H1 (cell line): ENCODE measurements around the gene TMEM151B. TPM values are rescaled to one million over a fixed set of nuclear protein-coding genes. Genes with fewer than 3 reads are reported as not detected.

Experiments used
- BACH1 ChIP-seq: IDR thresholded peaks from 2 replicates; pipeline ENCODE4 v1.6.1; 2012; ENCODE audit warnings: low read length, improper control_type of control experiment
- BRCA1 ChIP-seq: IDR thresholded peaks from 2 replicates; pipeline ENCODE4 v1.6.1; 2012; ENCODE audit warnings: low read depth, low read length, improper control_type of control experiment
- CBX8 ChIP-seq: fragments of 300-800, 300-1000 bp; sonication (generic); IDR thresholded peaks from 2 replicates; pipeline ENCODE4 v1.7.1; 2016; ENCODE audit warnings: low read depth, low read length, borderline replicate concordance
- JUN ChIP-seq: IDR thresholded peaks from 2 replicates; pipeline ENCODE4 v1.6.1; 2011; ENCODE audit warnings: low read depth, mild to moderate bottlenecking, improper control_type of control experiment, low read length
- RAD21 ChIP-seq, 2 experiments: IDR thresholded peaks in 1 of 2; conservative IDR thresholded peaks in 1 of 2; 2 replicates each; pipeline ENCODE4 v1.6.1; 2011; ENCODE audit warnings: low read depth in 2 of 2, low read length in 2 of 2, improper control_type of control experiment in 1 of 2, inconsistent platforms in 1 of 2, mild to moderate bottlenecking in 1 of 2, moderate library complexity in 1 of 2
- RBBP5 ChIP-seq: IDR thresholded peaks from 2 replicates; pipeline ENCODE4 v1.7.1; 2012; ENCODE audit warnings: low read depth, mild to moderate bottlenecking, inconsistent platforms, low read length, moderate library complexity, borderline replicate concordance
- RNF2 ChIP-seq: fragments of 200-900, 300-1000 bp; sonication (generic); IDR thresholded peaks from 2 replicates; pipeline ENCODE4 v1.7.1; 2016; ENCODE audit warnings: borderline replicate concordance, low read depth, mild to moderate bottlenecking, antibody characterized with exemption, low read length; ENCODE audit not compliant: poor library complexity, severe bottlenecking; ENCODE audit errors: missing control alignments
- SAP30 ChIP-seq: fragments of 300-600 bp; sonication (generic); IDR thresholded peaks from 2 replicates; pipeline ENCODE4 v1.7.1; 2012; ENCODE audit warnings: low read length, moderate library complexity, mild to moderate bottlenecking, inconsistent platforms; ENCODE audit not compliant: insufficient read depth, insufficient replicate concordance
- SP4 ChIP-seq: IDR thresholded peaks from 2 replicates; pipeline ENCODE4 v1.6.1; 2012; ENCODE audit warnings: low read length, inconsistent platforms
- TAF7 ChIP-seq: optimal IDR thresholded peaks from 2 replicates; pipeline ENCODE3; 2011; ENCODE audit warnings: low read depth, mild to moderate bottlenecking, inconsistent platforms, low read length, moderate library complexity, borderline replicate concordance
- TBP ChIP-seq: IDR thresholded peaks from 2 replicates; pipeline ENCODE4 v1.6.1; 2011; ENCODE audit warnings: low read depth, low read length, improper control_type of control experiment
- polyA plus RNA-seq, 7 experiments: library from polyadenylated mRNA; depleted of rRNA in 3 of 7; stranded (reverse) in 5 of 7; unstranded in 2 of 7; fragments of >200 nt in 5 of 7; fragments of 200-250 nt in 2 of 7; gene quantifications; 1 replicate in 5 of 7; 2 replicates in 1 of 7; 4 replicates in 1 of 7; pipeline versions ENCODE4 v1.2.1 to v1.2.3, GENCODE V29; 2011 to 2013; ENCODE audit warnings: missing spikeins in 2 of 7, mixed read lengths in 2 of 7
- total RNA-seq: library from RNA; stranded (reverse); fragmentation: NEBNext Ultra II Directional; extraction: Animal tissue kit (Norgen Biotek cat#: 25700); gene quantifications from 2 replicates; pipeline ENCODE4 v1.2.1, GENCODE V29; 2021

TMEM151B gene
- total and polyA plus RNA-seq, 2 of the 8 experiments (the other 6 are each of a cell fraction or from before 2014, with no cell fraction given): 8.0 to 15.5 TPM

GRCh38 chr6:44246663-44247337, 23.4 kb upstream of the TMEM151B start, which contains the start of gene HSP90AB1 (continued):
- TF ChIP-seq SAP30 (peak; percentile 49), CBX8 (no peak), RBBP5 (no peak; the same call in 1 of the 2 replicates), TBP (peak; percentile 99), RNF2 (no peak), SP4 (no peak; the same call in 1 of the 2 replicates), JUN (no peak), RAD21 (IDR thresholded peaks at IDR 0.05 in 1 of 2, conservative IDR thresholded peaks at IDR 0.05 in 1 of 2; ENCODE audit: low read depth in 2 of 2, low read length in 2 of 2) (no peak), BRCA1 (0 out of 2 replicates have a peak, but pooled peaks have one; percentile 27), BACH1 (no peak), TAF7 (peak; percentile 99)
